Adrenal gland (tissue), 5 donors: ENCODE data around the gene OR3A2.
"Not testable (repeated sequence)": the region's sequence is repeated elsewhere in the genome, so short reads cannot be mapped to it uniquely, and the experiment has no call there.

Source experiments
- POLR2A ChIP-seq, 2 donors: fragments of 450-650 bp; IDR thresholded peaks; one replicate each; pipeline ENCODE4 v1.6.1; 2017; ENCODE audit warnings: antibody characterized with exemption in 2 of 2, mild to moderate bottlenecking in 2 of 2, moderate library complexity in 1 of 2
- TF ChIP-seq, protein P1 (sequence below), 6 experiments: fragments of 450-650 bp in 4 of 6; fragments of 200-600 bp in 2 of 6; sonication (generic) in 1 of 6; IDR thresholded peaks; 1 replicate in 5 of 6; 2 replicates in 1 of 6; pipeline versions ENCODE4 v1.5.1 to v1.8.0; 2016 to 2021; ENCODE audit warnings: antibody characterized with exemption in 6 of 6, mild to moderate bottlenecking in 2 of 6, moderate library complexity in 1 of 6
- donor health status: DM: no; HTN: no; CAD: no.

DNA sequence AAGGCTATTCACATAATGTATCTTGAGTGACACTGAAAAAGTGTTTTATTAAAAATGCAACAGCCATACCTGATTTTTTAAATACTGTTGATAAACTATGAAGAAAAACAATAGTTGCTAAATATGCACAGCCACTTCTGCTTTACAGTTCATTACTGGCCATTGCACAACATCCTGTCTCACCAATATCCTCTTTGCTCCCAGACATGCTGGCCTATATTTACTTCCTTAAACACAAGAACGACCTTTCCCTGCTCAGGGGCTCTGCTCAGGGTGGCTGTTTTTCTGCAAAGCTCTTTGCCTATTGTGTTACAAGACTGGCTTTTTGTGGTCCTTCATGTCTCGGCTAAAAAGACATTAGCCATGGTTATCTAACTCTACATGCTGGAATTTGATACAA is 147.4 kb downstream of the OR3A2 start:
- TF ChIP-seq, protein P1, sequence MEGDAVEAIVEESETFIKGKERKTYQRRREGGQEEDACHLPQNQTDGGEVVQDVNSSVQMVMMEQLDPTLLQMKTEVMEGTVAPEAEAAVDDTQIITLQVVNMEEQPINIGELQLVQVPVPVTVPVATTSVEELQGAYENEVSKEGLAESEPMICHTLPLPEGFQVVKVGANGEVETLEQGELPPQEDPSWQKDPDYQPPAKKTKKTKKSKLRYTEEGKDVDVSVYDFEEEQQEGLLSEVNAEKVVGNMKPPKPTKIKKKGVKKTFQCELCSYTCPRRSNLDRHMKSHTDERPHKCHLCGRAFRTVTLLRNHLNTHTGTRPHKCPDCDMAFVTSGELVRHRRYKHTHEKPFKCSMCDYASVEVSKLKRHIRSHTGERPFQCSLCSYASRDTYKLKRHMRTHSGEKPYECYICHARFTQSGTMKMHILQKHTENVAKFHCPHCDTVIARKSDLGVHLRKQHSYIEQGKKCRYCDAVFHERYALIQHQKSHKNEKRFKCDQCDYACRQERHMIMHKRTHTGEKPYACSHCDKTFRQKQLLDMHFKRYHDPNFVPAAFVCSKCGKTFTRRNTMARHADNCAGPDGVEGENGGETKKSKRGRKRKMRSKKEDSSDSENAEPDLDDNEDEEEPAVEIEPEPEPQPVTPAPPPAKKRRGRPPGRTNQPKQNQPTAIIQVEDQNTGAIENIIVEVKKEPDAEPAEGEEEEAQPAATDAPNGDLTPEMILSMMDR (IDR thresholded peaks at IDR 0.05) = not testable (repeated sequence)
- not testable (repeated sequence) for TF ChIP-seq POLR2A (IDR thresholded peaks at IDR 0.05)
